K562 (cell line): ENCODE results near the gene KRI1. TPM values are rescaled to one million over a fixed set of nuclear protein-coding genes. Genes with fewer than 3 reads are reported as not detected.

Source experiments
- BRD9 ChIP-seq: fragments of 450-650 bp; IDR thresholded peaks from 2 replicates; pipeline ENCODE4 v1.6.1; 2018; ENCODE audit warnings: low read depth; ENCODE audit not compliant: partially characterized antibody
- CREBBP ChIP-seq: IDR thresholded peaks from one replicate; pipeline ENCODE4 v1.6.1; 2012; ENCODE audit warnings: low read depth, mild to moderate bottlenecking, control low read depth, inconsistent platforms, low read length
- DLX4 ChIP-seq: fragments of 250-450 bp; sonication (Bioruptor Pico); IDR thresholded peaks from 2 replicates; pipeline ENCODE4 v1.6.1; 2021; ENCODE audit warnings: mild to moderate bottlenecking
- FIP1L1 ChIP-seq: fragments of 200-400 bp; formaldehyde crosslinking; IDR thresholded peaks from 2 replicates; pipeline ENCODE4 v1.6.1; 2018; ENCODE audit warnings: mild to moderate bottlenecking, low read depth, low read length; ENCODE audit not compliant: poor library complexity, severe bottlenecking
- HDAC3 ChIP-seq: fragments of 450-650 bp; IDR thresholded peaks from 2 replicates; pipeline ENCODE4 v1.6.1; 2018; ENCODE audit warnings: borderline replicate concordance, mild to moderate bottlenecking, moderate library complexity; ENCODE audit not compliant: partially characterized antibody
- KLF13 ChIP-seq: fragments of 450-650 bp; IDR thresholded peaks from 2 replicates; pipeline ENCODE4 v1.6.1; 2016; ENCODE audit warnings: missing genetic modification characterization, low read depth, mild to moderate bottlenecking, missing compliant biosample characterization, moderate library complexity, borderline replicate concordance
- LARP7 ChIP-seq: fragments of 450-650 bp; IDR thresholded peaks from 2 replicates; pipeline ENCODE4 v1.6.1; 2016
- MIER1 ChIP-seq: fragments of 450-650 bp; IDR thresholded peaks from 2 replicates; pipeline ENCODE4 v1.6.1; 2016; ENCODE audit warnings: antibody characterized with exemption, mild to moderate bottlenecking, low read depth
- MYC ChIP-seq, 2 experiments: fragments of 250-450 bp in 1 of 2; sonication (Bioruptor Pico) in 1 of 2; IDR thresholded peaks; 2 replicates each; pipeline versions ENCODE4 v1.5.1 to v1.6.1; 2012 to 2021; ENCODE audit warnings: low read depth in 2 of 2, borderline replicate concordance in 1 of 2, improper control_type of control experiment in 1 of 2, low read length in 1 of 2, mild to moderate bottlenecking in 1 of 2, moderate library complexity in 1 of 2
- POLR2AphosphoS2 ChIP-seq: IDR thresholded peaks from 2 replicates; pipeline ENCODE4 v1.6.1; 2012; ENCODE audit warnings: low read length, improper control_type of control experiment
- PPARD ChIP-seq: fragments of 250-450 bp; sonication (Bioruptor Pico); IDR thresholded peaks from 2 replicates; pipeline ENCODE4 v1.8.0; 2022; ENCODE audit warnings: inconsistent platforms, mild to moderate bottlenecking, moderate library complexity
- RBM17 ChIP-seq: fragments of 200-400 bp; formaldehyde crosslinking; IDR thresholded peaks from 2 replicates; pipeline ENCODE4 v1.6.1; 2017; ENCODE audit warnings: low read depth, mild to moderate bottlenecking, low read length, borderline replicate concordance
- SREBF1 ChIP-seq: fragments of 150-350 bp; IDR thresholded peaks from 2 replicates; pipeline ENCODE4 v1.6.1; 2014; ENCODE audit warnings: antibody characterized with exemption, low read depth, low read length, borderline replicate concordance
- TFAM ChIP-seq: fragments of 250-450 bp; sonication (Bioruptor Pico); conservative IDR thresholded peaks from 2 replicates; pipeline ENCODE4 v1.5.0; 2021; ENCODE audit warnings: mild to moderate bottlenecking, moderate library complexity
- ZNF41 ChIP-seq: fragments of 250-450 bp; sonication (Bioruptor Pico); conservative IDR thresholded peaks from 2 replicates; pipeline ENCODE4 v1.4.0; 2020; ENCODE audit warnings: mild to moderate bottlenecking
- polyA plus RNA-seq, 8 experiments: library from polyadenylated mRNA; depleted of rRNA in 4 of 8; stranded (reverse) in 5 of 8; unstranded in 3 of 8; fragments of >200 nt; fragmentation: Nextera tagmentation in 2 of 8; fragmentation: Illumina TruSeq in 1 of 8; extraction: Ambion mirVana in 2 of 8; extraction: Trizol in 1 of 8; gene quantifications; 2 replicates each; pipeline versions ENCODE4 v1.2.1 to v1.2.3, GENCODE V29; 2011 to 2014; ENCODE audit warnings: inconsistent platforms in 1 of 8, missing spikeins in 1 of 8
- total RNA-seq, 7 experiments: library from RNA; depleted of rRNA in 6 of 7; stranded (reverse); fragments of >200 nt in 6 of 7; fragmentation: Illumina TruSeq in 2 of 7; extraction: Trizol in 2 of 7; gene quantifications; 2 replicates each; pipeline versions ENCODE4 v1.2.1 to v1.2.3, GENCODE V29; 2011 to 2021; ENCODE audit warnings: low replicate concordance in 1 of 7
- TF ChIP-seq, protein P1 (sequence below), 2 experiments: fragments of 450-650 bp; IDR thresholded peaks; 2 replicates each; pipeline ENCODE4 v1.6.1; 2016; ENCODE audit warnings: mild to moderate bottlenecking in 2 of 2, borderline replicate concordance in 1 of 2, low read depth in 1 of 2, moderate library complexity in 1 of 2

Gene KRI1
- total and polyA plus RNA-seq, 9 of the 15 experiments (the other 6 are each of a cell fraction or from before 2014, with no cell fraction given): 1.1 to 50.7 (median 24.7) TPM

DNA sequence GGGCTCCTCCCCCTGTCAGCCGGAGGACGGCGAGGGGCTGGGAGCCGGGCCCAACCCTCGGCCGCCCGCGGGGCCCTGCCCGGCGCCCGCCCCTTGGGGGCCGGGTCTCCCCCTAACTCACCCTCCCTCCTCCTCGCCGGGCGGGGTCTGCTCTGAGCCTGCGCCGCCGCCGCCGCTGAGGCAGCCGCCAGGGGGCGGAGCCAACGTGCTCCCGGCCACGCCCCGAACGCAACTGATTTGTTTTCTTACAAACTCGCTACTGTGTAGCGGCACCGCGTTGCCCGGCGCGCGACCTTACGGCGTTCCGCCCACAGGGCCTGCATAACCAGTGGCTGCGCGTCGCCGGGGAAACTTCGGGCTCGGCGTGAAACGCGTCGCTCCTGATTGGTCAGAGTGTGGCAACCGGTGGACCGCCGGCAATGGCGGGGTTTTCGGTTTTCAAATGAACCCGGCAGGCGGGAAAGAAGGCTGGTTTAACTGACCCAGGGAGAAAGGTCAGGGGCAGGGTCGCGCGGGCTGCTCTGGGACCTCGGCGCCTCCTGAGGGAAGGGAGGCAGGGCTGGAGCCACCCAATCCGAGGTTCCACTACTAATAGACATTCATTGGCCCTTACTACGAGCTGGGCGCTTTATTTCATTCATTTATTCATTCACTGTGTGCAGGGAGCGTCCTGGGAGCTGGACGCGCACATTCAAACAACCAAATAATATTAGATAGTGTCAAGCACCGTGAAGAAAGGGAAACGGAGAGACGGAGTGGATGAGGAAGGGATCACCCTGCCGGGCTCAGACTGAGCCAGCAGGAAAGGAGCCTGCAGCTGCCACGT, 3.2 kb upstream of the KRI1 start, which contains the start of gene CDKN2D (continued):
- no peak for TF ChIP-seq KLF13 (tag)
- no peak for TF ChIP-seq SREBF1
- TF ChIP-seq CREBBP: no peak
- no peak for TF ChIP-seq RBM17
- TF ChIP-seq PPARD: no peak
- TF ChIP-seq, protein P1, sequence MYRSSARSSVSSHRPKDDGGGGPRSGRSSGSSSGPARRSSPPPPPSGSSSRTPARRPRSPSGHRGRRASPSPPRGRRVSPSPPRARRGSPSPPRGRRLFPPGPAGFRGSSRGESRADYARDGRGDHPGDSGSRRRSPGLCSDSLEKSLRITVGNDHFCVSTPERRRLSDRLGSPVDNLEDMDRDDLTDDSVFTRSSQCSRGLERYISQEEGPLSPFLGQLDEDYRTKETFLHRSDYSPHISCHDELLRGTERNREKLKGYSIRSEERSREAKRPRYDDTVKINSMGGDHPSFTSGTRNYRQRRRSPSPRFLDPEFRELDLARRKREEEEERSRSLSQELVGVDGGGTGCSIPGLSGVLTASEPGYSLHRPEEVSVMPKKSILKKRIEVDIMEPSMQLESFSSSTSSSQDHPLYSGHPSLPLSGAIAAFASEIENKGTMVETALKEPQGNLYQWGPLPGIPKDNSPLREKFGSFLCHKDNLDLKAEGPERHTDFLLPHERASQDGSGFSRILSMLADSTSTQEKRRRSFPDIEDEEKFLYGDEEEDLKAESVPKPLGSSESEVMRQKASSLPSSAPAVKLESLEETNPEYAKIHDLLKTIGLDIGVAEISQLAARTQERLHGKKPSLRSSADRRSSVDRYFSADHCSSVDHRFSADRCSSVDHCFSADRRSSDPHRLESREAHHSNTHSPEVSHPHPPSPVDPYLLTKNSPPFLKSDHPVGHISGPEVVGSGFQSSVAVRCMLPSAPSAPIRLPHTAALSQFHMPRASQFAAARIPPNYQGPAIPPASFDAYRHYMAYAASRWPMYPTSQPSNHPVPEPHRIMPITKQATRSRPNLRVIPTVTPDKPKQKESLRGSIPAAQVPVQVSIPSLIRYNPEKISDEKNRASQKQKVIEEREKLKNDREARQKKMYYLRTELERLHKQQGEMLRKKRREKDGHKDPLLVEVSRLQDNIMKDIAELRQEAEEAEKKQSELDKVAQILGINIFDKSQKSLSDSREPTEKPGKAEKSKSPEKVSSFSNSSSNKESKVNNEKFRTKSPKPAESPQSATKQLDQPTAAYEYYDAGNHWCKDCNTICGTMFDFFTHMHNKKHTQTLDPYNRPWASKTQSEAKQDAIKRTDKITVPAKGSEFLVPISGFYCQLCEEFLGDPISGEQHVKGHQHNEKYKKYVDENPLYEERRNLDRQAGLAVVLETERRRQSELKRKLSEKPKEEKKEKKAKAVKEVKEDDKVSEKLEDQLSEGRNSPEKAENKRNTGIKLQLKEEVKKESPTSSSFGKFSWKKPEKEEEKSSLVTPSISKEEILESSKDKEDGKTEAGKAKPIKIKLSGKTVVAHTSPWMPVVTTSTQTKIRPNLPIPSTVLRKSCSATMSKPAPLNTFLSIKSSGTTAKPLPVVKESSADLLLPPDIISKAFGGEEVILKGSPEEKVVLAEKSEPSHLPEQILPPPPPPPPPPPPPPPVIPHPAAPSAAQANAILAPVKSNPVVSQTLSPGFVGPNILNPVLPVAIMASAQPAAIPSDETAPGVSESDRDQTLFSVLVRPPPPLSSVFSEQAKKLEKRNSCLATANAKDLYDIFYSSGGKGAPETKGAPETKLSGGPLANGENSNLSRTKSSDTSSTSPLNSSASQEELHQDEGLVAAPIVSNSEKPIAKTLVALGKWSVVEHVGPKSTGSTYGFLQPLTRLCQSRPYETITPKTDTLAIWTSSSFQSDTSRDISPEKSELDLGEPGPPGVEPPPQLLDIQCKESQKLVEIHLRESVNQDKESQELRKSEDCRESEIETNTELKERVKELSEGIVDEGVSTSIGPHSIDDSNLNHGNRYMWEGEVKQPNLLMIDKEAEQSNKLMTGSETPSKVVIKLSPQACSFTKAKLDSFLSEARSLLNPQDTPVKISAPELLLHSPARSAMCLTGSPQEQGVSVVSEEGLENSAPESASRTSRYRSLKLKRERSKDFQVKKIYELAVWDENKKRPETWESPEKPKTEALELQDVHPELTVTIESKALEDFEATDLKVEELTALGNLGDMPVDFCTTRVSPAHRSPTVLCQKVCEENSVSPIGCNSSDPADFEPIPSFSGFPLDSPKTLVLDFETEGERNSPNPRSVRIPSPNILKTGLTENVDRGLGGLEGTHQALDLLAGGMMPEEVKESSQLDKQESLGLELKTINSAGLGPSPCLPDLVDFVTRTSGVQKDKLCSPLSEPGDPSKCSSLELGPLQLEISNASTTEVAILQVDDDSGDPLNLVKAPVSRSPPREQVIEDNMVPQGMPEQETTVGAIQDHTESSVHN (IDR thresholded peaks at IDR 0.05; ENCODE audit: borderline replicate concordance in 1 of 2, low read depth in 1 of 2): peak in 1 of 2 experiments; percentile 41; a peak in 1 of 4 replicates
- TF ChIP-seq LARP7: no peak
- no peak for TF ChIP-seq HDAC3
- TF ChIP-seq BRD9: peak; percentile 55
- 0 out of 2 replicates have a peak, but pooled peaks have one; percentile 42 for TF ChIP-seq ZNF41
- TF ChIP-seq POLR2AphosphoS2: no peak
- TF ChIP-seq FIP1L1: peak; percentile 57
- peak; percentile 94; the same call in 1 of the 2 replicates for TF ChIP-seq MYC (IDR thresholded peaks at IDR 0.05; ENCODE audit: low read depth, low read length)
- TF ChIP-seq MYC (CRISPR knock-in tag; IDR thresholded peaks at IDR 0.05; ENCODE audit: borderline replicate concordance, low read depth): peak; percentile 88
- TF ChIP-seq DLX4: no peak
- no peak for TF ChIP-seq MIER1
- TF ChIP-seq TFAM (CRISPR knock-in tag): no peak
